Fibroblast of lung (primary cell): ENCODE data around the gene EBF3.

Experiments used
- CTCF ChIP-seq, 2 donors: IDR thresholded peaks in 1 of 2; conservative IDR thresholded peaks in 1 of 2; 1 replicate in 1 of 2; 2 replicates in 1 of 2; pipeline ENCODE4 v1.5.1; 2011 to 2012; ENCODE audit warnings: low read length in 2 of 2, control low read depth in 1 of 2, inconsistent platforms in 1 of 2, low read depth in 1 of 2, mild to moderate bottlenecking in 1 of 2
- EZH2 ChIP-seq: IDR thresholded peaks from 2 replicates; pipeline ENCODE4 v1.5.1; 2012; ENCODE audit warnings: low read length, control low read depth, mild to moderate bottlenecking; ENCODE audit errors: missing control alignments

- TF ChIP-seq CTCF (conservative IDR thresholded peaks at IDR 0.05 in 1 of 2, IDR thresholded peaks at IDR 0.05 in 1 of 2; ENCODE audit: low read depth in 1 of 2, low read length in 2 of 2), result no peak
- TF ChIP-seq EZH2, result no peak
These were observed 70.7 kb downstream of the EBF3 start for GRCh38 chr10:129893104-129894089.
